Head of caudate nucleus (tissue), 42 donors: ENCODE results near the gene TSPAN14.

Source experiments
- DNase-seq, 42 donors: peaks; one replicate each; pipeline versions ENCODE4 v3.0.0 to v3.0.0-alpha.2; 2020 to 2021; ENCODE audit warnings: mixed read lengths in 7 of 42
- intact Hi-C: fragments of 100-400 bp; cut with DNase I; formaldehyde crosslinking; loops from one replicate; pipeline ENCODE4 v1.15.0; 2022

The TSPAN14 gene

GRCh38 chr10:80497187-80498077 is 43.3 kb downstream of the TSPAN14 start:
- intact Hi-C loops, result no loop called here
- peak in 8 of 42 donors; percentile 12 to 54 (median 30) for DNase-seq

GRCh38 chr10:80498078-80498832 is 44.1 kb downstream of the TSPAN14 start:
- intact Hi-C loops, result no loop called here
- peak in 1 of 42 donors; percentile 27 for DNase-seq

- intact Hi-C loops, result no loop called here
- peak in 41 of 42 donors; percentile 31 to 91 (median 63) for DNase-seq
Measured at GRCh38 chr10:80498833-80499741, 45.0 kb downstream of the TSPAN14 start.

GRCh38 chr10:80500572-80501380 is 46.7 kb downstream of the TSPAN14 start:
- DNase-seq, result peak in 4 of 42 donors; percentile 15 to 42 (median 31)
- intact Hi-C loops, result no loop called here

- DNase-seq, result peak in 2 of 42 donors; percentile 15 to 30
- intact Hi-C loops, result no loop called here
Measured at GRCh38 chr10:80501381-80501912, 47.3 kb downstream of the TSPAN14 start.

GRCh38 chr10:80501913-80502521 is 47.9 kb downstream of the TSPAN14 start:
- peak in 2 of 42 donors; percentile 21 to 26 for DNase-seq
- intact Hi-C loops, result no loop called here

GRCh38 chr10:80502621-80503583 is 48.8 kb downstream of the TSPAN14 start:
- intact Hi-C loops, result no loop called here

GRCh38 chr10:80503584-80504157 is 49.6 kb downstream of the TSPAN14 start:
- intact Hi-C loops, result loop anchor here (2.0 kb wide), 1 partner anchor 57 kb away; no protein-coding TSS in a partner anchor
- DNase-seq, result peak in 1 of 42 donors; percentile 5

More at GRCh38 chr10:80502621-80503583, 48.8 kb downstream of the TSPAN14 start:
- peak in 3 of 42 donors; percentile 15 to 21 (median 19) for DNase-seq

- DNase-seq, result peak in 3 of 42 donors; percentile 25 to 40 (median 30)
- intact Hi-C loops, result loop anchor here (2.0 kb wide), 1 partner anchor 57 kb away; no protein-coding TSS in a partner anchor
Measured at GRCh38 chr10:80504158-80504811, 50.2 kb downstream of the TSPAN14 start.

GRCh38 chr10:80504897-80505465 is 50.9 kb downstream of the TSPAN14 start:
- DNase-seq, result peak in 2 of 42 donors; percentile 26 to 27
- intact Hi-C loops, result loop anchor here (2.0 kb wide), 1 partner anchor 58 kb away; no protein-coding TSS in a partner anchor

GRCh38 chr10:80506189-80506575 is 52.1 kb downstream of the TSPAN14 start:
- intact Hi-C loops, result no loop called here
- no peak for DNase-seq

- DNase-seq, result peak in 1 of 42 donors; percentile 8
- intact Hi-C loops, result no loop called here
Measured at GRCh38 chr10:80506836-80507487, 52.9 kb downstream of the TSPAN14 start.

GRCh38 chr10:80509108-80509402 is 54.9 kb downstream of the TSPAN14 start:
- intact Hi-C loops, result no loop called here
- DNase-seq, result peak in 1 of 42 donors; percentile 13

GRCh38 chr10:80509403-80510161 is 55.5 kb downstream of the TSPAN14 start:
- peak in 4 of 42 donors; percentile 13 to 34 (median 26) for DNase-seq
- intact Hi-C loops, result no loop called here
